A549 (cell line): ENCODE data around the gene SHISA4.

Experiments
- CBX8 ChIP-seq: fragments of 200-600 bp; sonication (generic); IDR thresholded peaks from 2 replicates; pipeline ENCODE4 v1.6.1; 2016
- CTCF ChIP-seq: fragments of >200 bp; sonication (Bioruptor Twin); formaldehyde crosslinking; IDR thresholded peaks from 3 replicates; pipeline ENCODE4 v1.5.1; 2016
- EHMT2 ChIP-seq: fragments of 200-600 bp; sonication (generic); IDR thresholded peaks from 2 replicates; pipeline ENCODE4 v1.6.1; 2016; ENCODE audit warnings: antibody characterized with exemption, low read depth, mild to moderate bottlenecking, moderate library complexity
- FOXS1 ChIP-seq: fragments of 250-450 bp; sonication (Bioruptor Pico); IDR thresholded peaks from 2 replicates; pipeline ENCODE4 v1.5.0; 2020; ENCODE audit warnings: mild to moderate bottlenecking, moderate library complexity
- POLR2A ChIP-seq: IDR thresholded peaks from 2 replicates; pipeline ENCODE4 v1.6.1; 2012; ENCODE audit warnings: mild to moderate bottlenecking, low read length
- POLR2AphosphoS2 ChIP-seq: conservative IDR thresholded peaks from 2 replicates; pipeline ENCODE4 v1.6.1; 2012; ENCODE audit warnings: low read length, improper control_type of control experiment, inconsistent platforms
- RCOR1 ChIP-seq: fragments of 150-350 bp; IDR thresholded peaks from 2 replicates; pipeline ENCODE4 v1.6.1; 2014; ENCODE audit warnings: antibody characterized with exemption, low read length, low read depth

- TF ChIP-seq RCOR1 (no peak), POLR2AphosphoS2 (no peak), POLR2A (no peak), FOXS1 (CRISPR knock-in tag) (no peak), CBX8 (no peak), CTCF (no peak), EHMT2 (no peak)
These were observed 48.6 kb upstream of the SHISA4 start for GRCh38 chr1:201840055-201840454.
